Measurements from ENCODE around the gene KRTAP4-4. TPM values are rescaled to one million over a fixed set of nuclear protein-coding genes. Genes with fewer than 3 reads are reported as not detected.

The KRTAP4-4 gene
- total and polyA plus RNA-seq, 10 of the 15 experiments (the other 5 are each of a cell fraction or from before 2014, with no cell fraction given) = not detected

DNA sequence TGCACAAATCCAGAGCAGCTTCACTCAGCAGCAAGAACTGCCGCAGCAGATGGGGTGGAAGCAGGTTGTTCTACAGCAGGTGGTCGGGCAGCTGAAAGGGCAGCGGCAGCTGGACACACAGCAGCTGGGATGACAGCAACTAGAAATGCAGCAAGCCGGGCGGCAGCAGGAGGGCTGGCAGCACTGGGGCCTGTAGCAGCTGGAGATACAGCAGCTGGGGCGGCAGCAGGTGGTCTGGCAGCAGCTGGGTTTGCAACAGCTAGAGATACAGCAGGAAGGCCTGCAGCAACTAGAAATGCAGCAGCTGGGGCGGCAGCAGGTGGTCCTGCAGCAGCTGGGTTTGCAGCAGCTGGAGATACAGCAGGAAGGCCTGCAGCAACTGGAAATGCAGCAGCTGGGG is 7.0 kb upstream of the KRTAP4-4 start:
- no TSS peak for BruUV-seq (replicated peaks)
- POLR2A ChIA-PET = no interaction called here
- in situ Hi-C loops (cut with MboI) = no loop called here
- CTCF ChIA-PET = no interaction called here
- Histone ChIP-seq H3K4me2 (ENCODE audit: control insufficient read depth, insufficient read depth) (no peak overlapping the region), H2AFZ (ENCODE audit: control insufficient read depth, low read depth, low read length) (no peak overlapping the region), H3K27ac (ENCODE audit: control insufficient read depth, insufficient read depth) (no peak overlapping the region), H3K4me3 (no peak overlapping the region), H3K4me1 (ENCODE audit: control insufficient read depth, insufficient read depth, low read length) (no peaks in the 10 kb centered on the region), H3K36me3 (ENCODE audit: control insufficient read depth in 2 of 2, insufficient read depth in 2 of 2, low read length in 1 of 2) (no peaks in the 10 kb centered on the region), H3K27me3 (replicated peaks in 1 of 2; ENCODE audit: control insufficient read depth in 2 of 2, insufficient read depth in 2 of 2, low read length in 1 of 2) (no peaks in the 10 kb centered on the region; a peak in 1 of 4 replicates), H3K9ac (ENCODE audit: control insufficient read depth, insufficient read depth, low read length) (no peak overlapping the region), H4K20me1 (ENCODE audit: control insufficient read depth, insufficient read depth) (no peaks in the 10 kb centered on the region), H3K9me3 (replicated peaks; ENCODE audit: control insufficient read depth, insufficient read depth, low read length) (no peaks in the 10 kb centered on the region), H3K79me2 (ENCODE audit: control insufficient read depth, insufficient read depth, low read length) (no peaks in the 10 kb centered on the region)
- RAD21 ChIA-PET (ENCODE audit: unreplicated experiment) = no interaction called here
- SMC1A ChIA-PET (ENCODE audit: uncharacterized antibody, unreplicated experiment) = no interaction called here
- DNase-seq (ENCODE audit: low read depth, low spot score) (no peak), ATAC-seq (no peak), FAIRE-seq (no peak)
- WGBS (ENCODE audit: insufficient coverage, insufficient replicate concordance, low lambda C conversion rate, missing lambda C conversion rate) = 42% methylated on average over 7 of the region's 7 CpGs
- intact Hi-C loops (cut with micrococcal nuclease; ENCODE audit: unreplicated experiment) = no loop called here
- TF ChIP-seq CHD2 (IDR thresholded peaks at IDR 0.05; ENCODE audit: borderline replicate concordance, low read depth, low read length) (no peak), NR2C1 (IDR thresholded peaks at IDR 0.05) (no peak), ZNF384 (IDR thresholded peaks at IDR 0.05; ENCODE audit: borderline replicate concordance, low read depth, low read length) (no peak), HDAC2 (IDR thresholded peaks at IDR 0.05) (no peak), RFX5 (IDR thresholded peaks at IDR 0.05; ENCODE audit: low read depth, low read length) (no peak), NFIC (IDR thresholded peaks at IDR 0.05; ENCODE audit: low read depth, low read length) (no peak), BRCA1 (IDR thresholded peaks at IDR 0.05; ENCODE audit: low read depth, low read length) (no peak), ESRRA (IDR thresholded peaks at IDR 0.05; ENCODE audit: low read length) (no peak)
- TF ChIP-seq, protein P1, sequence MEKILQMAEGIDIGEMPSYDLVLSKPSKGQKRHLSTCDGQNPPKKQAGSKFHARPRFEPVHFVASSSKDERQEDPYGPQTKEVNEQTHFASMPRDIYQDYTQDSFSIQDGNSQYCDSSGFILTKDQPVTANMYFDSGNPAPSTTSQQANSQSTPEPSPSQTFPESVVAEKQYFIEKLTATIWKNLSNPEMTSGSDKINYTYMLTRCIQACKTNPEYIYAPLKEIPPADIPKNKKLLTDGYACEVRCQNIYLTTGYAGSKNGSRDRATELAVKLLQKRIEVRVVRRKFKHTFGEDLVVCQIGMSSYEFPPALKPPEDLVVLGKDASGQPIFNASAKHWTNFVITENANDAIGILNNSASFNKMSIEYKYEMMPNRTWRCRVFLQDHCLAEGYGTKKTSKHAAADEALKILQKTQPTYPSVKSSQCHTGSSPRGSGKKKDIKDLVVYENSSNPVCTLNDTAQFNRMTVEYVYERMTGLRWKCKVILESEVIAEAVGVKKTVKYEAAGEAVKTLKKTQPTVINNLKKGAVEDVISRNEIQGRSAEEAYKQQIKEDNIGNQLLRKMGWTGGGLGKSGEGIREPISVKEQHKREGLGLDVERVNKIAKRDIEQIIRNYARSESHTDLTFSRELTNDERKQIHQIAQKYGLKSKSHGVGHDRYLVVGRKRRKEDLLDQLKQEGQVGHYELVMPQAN (conservative IDR thresholded peaks at IDR 0.05) = no peak
- TF ChIP-seq, protein P2, sequence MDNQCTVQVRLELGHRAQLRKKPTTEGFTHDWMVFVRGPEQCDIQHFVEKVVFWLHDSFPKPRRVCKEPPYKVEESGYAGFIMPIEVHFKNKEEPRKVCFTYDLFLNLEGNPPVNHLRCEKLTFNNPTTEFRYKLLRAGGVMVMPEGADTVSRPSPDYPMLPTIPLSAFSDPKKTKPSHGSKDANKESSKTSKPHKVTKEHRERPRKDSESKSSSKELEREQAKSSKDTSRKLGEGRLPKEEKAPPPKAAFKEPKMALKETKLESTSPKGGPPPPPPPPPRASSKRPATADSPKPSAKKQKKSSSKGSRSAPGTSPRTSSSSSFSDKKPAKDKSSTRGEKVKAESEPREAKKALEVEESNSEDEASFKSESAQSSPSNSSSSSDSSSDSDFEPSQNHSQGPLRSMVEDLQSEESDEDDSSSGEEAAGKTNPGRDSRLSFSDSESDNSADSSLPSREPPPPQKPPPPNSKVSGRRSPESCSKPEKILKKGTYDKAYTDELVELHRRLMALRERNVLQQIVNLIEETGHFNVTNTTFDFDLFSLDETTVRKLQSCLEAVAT (IDR thresholded peaks at IDR 0.05) = no peak
- TF ChIP-seq, protein P3, sequence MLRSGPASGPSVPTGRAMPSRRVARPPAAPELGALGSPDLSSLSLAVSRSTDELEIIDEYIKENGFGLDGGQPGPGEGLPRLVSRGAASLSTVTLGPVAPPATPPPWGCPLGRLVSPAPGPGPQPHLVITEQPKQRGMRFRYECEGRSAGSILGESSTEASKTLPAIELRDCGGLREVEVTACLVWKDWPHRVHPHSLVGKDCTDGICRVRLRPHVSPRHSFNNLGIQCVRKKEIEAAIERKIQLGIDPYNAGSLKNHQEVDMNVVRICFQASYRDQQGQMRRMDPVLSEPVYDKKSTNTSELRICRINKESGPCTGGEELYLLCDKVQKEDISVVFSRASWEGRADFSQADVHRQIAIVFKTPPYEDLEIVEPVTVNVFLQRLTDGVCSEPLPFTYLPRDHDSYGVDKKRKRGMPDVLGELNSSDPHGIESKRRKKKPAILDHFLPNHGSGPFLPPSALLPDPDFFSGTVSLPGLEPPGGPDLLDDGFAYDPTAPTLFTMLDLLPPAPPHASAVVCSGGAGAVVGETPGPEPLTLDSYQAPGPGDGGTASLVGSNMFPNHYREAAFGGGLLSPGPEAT (IDR thresholded peaks at IDR 0.05; ENCODE audit: low read depth) = no peak
- TF ChIP-seq, protein P4, sequence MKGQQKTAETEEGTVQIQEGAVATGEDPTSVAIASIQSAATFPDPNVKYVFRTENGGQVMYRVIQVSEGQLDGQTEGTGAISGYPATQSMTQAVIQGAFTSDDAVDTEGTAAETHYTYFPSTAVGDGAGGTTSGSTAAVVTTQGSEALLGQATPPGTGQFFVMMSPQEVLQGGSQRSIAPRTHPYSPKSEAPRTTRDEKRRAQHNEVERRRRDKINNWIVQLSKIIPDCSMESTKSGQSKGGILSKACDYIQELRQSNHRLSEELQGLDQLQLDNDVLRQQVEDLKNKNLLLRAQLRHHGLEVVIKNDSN (IDR thresholded peaks at IDR 0.05; ENCODE audit: borderline replicate concordance, extremely low read length, insufficient read depth, low read depth, low read length) = no peak
- TF ChIP-seq, protein P5, sequence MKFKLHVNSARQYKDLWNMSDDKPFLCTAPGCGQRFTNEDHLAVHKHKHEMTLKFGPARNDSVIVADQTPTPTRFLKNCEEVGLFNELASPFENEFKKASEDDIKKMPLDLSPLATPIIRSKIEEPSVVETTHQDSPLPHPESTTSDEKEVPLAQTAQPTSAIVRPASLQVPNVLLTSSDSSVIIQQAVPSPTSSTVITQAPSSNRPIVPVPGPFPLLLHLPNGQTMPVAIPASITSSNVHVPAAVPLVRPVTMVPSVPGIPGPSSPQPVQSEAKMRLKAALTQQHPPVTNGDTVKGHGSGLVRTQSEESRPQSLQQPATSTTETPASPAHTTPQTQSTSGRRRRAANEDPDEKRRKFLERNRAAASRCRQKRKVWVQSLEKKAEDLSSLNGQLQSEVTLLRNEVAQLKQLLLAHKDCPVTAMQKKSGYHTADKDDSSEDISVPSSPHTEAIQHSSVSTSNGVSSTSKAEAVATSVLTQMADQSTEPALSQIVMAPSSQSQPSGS (IDR thresholded peaks at IDR 0.05; ENCODE audit: low read length) = no peak
- TF ChIP-seq, protein P6, sequence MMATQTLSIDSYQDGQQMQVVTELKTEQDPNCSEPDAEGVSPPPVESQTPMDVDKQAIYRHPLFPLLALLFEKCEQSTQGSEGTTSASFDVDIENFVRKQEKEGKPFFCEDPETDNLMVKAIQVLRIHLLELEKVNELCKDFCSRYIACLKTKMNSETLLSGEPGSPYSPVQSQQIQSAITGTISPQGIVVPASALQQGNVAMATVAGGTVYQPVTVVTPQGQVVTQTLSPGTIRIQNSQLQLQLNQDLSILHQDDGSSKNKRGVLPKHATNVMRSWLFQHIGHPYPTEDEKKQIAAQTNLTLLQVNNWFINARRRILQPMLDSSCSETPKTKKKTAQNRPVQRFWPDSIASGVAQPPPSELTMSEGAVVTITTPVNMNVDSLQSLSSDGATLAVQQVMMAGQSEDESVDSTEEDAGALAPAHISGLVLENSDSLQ (IDR thresholded peaks at IDR 0.05) = no peak
